ENCODE measurements around the gene TSLP.

Gene TSLP

DNA sequence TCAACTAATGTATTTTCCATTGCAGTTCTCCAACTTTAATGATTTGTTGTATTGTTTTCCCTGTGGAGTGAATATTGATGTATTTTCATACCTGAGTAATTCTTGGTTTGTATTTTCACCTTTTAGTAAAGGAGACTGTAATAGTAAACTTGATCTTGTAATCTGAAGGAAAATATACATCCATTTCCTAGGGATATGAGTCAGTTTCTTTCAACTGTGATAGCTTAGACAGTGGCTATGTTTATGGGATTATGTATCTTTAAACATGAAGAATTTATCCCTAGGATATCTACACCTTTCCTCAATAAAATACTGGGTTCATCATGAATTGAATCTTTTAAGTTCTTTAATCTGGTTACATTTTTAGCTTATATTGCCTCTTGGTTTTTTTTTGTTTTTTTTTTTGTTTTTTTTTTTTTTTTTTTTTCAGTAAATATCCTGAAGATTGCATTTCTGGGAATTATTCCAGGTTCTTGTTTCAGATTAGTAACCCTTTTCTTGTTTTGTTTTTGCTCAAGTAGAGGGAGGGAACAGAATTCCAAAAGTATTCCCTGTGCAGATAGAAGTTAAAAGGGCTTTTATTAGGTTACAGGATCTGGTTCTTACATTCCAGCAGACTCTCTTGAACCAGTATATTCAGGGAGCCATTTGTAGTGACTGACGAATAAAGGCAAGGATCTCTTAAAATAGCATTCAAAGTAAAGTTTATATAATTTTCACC is 27.7 kb downstream of the TSLP start:
- no peak for DNase-seq (ENCODE audit: low read depth)

DNA sequence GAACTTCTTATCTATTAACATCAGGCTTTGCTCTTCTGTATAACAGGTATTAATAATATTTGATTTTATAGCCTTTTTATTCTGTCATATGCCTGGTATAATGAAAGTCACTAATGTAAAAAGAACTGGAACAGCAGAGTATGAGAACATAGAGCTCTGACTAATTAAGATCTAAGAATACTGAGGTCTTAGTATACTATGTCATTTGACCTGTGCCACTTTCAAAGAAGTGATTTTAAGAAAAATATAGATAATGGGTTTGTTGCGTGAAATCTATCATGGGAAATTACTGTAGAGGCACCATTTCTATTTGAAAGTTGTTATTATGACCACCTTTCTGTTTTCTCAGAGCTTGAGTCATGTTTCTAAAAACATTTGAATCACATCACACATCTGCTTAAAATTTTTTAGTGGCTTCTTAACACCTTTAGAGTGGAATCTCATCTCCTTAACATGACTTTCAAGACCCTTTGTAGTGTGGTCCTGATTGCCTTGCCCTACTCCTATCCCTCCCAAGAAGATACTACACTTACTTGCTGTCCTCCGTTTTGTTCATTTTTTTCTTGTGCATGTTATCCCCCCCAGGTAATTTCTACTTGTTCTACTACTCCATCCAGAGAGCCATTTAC is 34.9 kb downstream of the TSLP start:
- no peak for DNase-seq (ENCODE audit: low read depth)

DNA sequence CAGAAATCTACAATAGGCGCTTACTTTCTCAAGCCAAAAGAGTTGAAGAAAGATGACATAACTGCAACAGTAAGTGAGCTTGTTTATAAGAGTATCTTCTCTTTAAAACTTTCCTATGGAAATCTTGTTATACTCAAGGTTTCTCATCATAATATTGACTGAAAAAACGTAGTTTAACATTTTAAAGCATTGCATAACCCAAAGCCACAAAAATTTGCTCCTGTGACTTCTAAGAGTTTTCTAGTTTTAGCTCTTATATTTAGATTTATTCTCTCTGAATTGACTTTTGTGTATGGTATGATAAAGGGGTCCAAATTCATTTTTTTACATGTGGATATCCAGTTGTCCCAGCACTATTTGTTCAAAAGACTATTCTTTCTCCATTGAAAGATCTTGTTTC is 35.9 kb downstream of the TSLP start:
- no peak for DNase-seq (ENCODE audit: low read depth)

DNA sequence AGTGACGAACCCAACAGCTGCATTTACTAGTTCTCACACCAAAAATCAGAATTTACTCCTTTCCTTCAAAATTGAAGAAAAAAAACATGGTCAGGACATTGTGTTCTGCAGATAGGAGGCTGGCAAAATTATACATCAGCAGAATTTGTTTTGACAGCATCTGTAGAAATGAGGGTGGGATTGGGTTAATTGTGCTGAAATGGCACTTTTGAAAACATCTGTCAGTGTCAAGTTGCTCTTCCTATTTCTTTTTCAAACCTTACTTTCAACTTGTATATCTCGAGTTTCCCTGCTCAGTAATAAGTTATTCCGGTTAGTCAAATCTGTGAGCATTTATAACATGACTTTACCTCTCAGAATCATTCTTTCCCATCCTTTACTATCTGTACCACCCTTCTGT is 40.4 kb downstream of the TSLP start:
- no peak for DNase-seq (ENCODE audit: low read depth)

DNA sequence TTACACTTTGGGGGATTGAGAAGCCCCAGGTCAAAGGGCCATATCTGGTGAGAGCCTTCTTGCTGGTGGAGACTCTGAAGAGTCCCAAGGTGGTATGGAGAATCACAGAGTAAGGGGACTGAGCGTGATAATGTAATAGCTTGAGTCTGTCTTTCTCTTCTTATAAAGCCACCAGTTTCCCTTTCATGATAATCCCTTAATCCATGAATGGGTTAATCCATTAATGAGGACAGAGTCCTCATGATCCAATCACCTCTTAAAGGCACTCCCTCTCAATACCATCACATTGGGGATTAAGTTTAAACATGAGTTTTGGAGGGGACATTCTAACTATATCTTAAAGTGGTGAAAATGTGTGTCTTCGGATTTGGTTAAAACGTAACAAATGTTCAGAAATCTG is 42.2 kb downstream of the TSLP start:
- no peak for DNase-seq (ENCODE audit: low read depth)

DNA sequence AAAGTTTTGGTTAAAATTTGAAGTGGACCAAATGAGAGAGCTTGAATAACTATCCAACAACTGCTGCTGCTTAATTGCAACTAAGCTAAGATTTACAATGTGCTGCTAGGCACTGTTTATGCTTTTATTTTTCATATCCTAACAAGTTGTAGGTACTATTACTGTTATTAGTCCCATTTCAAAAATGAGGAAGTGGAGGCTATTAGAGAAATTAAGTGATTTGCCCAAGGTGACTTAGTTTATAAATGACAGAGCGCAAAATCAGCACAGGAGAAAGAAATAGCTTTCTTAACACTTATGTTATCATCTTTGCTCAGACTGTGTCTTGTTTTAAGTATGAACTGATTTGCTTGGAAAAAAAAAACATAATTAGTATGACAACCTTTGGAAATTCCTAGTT is 43.7 kb downstream of the TSLP start:
- DNase-seq (ENCODE audit: low read depth): no peak

DNA sequence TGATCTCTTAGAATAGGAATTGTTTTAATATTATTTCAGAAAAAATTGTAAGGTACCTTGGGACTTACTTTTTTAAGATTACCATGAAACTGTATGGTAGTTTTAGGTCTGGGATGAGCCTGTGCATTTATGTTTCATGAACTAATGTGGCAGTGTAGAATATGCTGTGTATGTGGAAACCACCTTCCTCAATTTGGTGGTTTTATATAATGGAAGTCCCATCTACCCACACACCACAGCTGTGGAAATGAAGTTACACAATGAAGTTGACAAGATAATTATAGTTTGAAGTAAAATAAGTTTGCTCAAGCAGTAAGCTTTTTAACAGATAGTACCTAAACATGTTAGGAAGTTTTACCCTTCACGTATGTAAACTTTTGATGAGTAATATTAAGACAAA is 45.0 kb downstream of the TSLP start:
- no peak for DNase-seq (ENCODE audit: low read depth)

DNA sequence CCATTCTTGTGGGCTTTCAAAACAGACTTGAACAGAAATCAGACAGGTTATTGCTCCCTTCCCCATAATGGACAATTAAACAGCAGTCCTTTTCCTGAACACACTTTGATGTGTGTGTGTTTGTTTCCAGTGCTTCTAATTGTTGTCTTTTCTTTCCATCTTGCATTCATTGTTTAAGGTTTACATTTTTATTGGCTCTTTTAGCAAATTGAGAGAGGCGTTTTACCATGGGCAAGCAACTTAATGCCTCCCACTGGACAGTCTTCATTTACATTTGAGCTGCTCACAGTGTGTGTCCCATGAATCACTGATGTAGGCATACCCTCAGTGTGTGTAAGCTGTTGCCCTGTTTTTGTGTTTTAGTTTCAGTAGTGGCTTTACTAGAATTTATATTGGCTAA is 45.6 kb downstream of the TSLP start:
- DNase-seq (ENCODE audit: low read depth): no peak

DNA sequence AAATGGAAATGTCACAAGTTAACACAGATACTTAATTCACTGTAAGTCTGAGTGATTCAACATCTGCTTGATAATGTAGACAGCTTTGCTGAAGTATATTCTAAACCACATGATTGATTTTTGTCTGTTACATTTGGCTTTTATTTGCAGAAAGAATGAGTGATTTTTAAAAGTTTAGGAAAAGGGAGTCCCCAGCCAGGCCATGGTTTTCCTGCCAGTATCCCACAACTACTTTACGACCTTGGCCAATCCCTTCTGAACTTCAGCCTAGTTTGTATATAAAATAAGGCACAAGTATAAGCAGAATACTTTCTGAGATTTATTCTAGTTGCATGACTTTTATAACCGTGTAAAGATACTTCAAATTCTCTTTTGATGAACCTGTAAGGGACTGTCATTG is 47.7 kb downstream of the TSLP start:
- DNase-seq (ENCODE audit: low read depth): no peak

DNA sequence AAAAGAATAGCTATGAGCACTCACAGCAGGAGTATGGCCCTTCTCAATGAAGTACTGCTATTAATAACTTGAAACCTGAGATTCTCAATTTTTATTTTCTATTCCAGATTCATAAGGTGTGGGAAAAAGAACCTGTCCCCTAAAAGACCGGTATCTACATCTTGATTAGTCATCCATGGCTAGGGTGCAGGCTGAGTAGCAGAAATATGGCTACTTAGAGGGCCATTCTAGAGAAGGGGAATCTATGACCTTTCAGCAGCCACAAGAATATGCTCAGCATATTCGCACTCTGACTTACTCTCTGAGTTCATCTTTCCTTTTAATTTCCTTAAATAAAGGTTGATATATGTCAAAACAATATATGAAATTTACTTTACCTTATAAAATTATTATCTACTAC is 48.3 kb downstream of the TSLP start:
- DNase-seq (ENCODE audit: low read depth): no peak

DNA sequence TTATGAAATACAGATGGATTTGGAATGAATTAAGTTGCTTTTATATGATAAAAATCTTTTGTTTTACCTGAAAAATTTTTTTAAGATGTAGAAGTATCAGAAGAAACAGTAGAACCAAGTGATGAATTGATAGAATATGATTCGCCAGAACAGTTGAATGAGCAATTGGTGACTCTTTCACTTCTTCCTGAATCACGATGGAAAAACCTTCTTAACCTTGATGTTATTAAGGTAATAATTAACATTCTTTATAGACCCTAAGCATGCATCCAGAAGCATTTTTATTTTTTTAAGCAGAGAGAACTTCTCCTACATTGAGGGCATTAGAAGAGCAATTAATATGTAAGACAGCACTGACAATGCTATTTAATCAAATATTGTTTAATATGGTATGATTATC is 49.4 kb downstream of the TSLP start:
- no peak for DNase-seq (ENCODE audit: low read depth)

DNA sequence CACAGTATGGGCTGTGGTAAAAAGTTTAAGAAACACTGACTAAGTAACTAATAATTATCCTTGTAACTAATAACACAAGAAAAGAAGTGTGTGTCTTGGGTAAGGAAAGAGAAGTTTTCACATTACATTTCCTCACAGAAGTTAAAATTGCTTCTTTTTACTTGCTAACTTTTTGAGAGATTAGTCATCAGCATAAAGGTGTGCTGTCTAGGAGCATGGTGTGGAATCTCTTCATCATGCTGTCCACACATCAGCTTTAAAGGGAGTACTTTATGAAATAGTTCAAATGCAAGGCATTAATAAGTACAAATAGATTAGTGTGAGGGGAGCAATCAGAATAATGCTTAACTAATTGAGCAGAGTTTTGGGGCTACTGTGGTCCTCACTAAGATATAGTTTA is 50.4 kb downstream of the TSLP start:
- no peak for DNase-seq (ENCODE audit: low read depth)

DNA sequence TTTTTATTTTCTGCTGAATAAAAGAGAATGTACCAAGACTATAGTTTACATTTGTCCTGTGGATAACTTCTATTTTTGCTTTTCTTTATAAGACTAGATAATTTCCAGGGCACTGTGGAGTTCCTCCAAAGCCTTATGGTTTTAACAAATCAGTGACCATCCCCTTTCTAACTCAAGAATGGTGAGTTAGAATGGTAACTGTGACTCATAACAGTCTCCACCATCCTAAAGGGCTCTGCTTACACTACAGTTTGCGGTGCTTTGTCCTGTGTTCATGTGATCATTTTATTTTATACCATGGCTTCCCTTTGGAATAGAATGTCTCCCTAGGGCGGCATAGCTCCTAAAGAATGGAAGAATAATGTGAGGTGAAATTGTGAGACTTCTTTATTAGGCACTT is 50.9 kb downstream of the TSLP start:
- DNase-seq (ENCODE audit: low read depth): no peak

DNA sequence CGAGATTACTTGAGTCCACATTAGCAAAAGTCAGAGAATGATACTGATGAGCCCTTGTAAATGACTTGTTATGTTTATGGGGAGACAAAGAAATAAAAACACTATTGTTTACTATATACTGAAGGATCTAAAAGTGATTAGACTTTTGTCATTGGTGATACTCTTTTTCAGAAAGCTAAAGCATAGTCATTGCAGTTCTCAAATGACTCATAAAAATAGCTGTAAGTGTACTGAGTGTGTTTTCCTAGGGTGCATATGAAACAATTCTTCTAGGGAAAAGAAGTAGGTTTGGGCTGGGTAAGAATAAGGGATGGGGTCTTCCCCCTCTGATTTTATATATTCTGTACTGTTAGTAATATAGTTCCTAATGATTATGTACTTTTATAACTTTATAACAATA is 53.3 kb downstream of the TSLP start:
- DNase-seq (ENCODE audit: low read depth): no peak

DNA sequence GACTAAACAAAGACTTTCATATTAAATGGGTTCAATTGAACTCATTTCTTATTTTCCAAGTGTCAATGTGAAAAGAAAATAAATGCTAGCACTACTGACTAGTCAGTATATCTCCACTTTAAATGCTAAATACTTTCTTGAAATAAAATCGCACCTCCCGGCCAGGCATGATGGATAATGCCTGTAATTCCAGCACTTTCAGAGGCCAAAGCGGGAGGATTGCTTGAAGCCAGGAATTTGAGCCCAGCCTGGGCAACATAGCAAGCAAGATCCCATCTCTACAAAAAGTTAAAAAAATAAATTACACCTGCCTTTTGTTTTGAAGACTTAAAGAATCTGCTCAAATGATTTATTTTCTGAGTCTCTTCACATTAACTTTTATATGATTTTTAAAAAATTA is 55.4 kb downstream of the TSLP start:
- DNase-seq (ENCODE audit: low read depth): no peak
